ENCODE results near the gene PPM1E. TPM values are rescaled to one million over a fixed set of nuclear protein-coding genes. Genes with fewer than 3 reads are reported as not detected.
"Not testable (repeated sequence)": the region's sequence is repeated elsewhere in the genome, so short reads cannot be mapped to it uniquely, and the experiment has no call there.

Gene PPM1E
- under 1 TPM in 1 of 2 experiments, not detected in 1; 0.03 TPM for total RNA-seq

- ChIA-PET POLR2A (interaction anchor here (0.8 to 3.5 kb wide), 4 partner anchors 96 to 237 kb away, joined by 3 to 26 read pairs (median 3); no protein-coding TSS in a partner anchor), CTCF (interaction anchor here (1.8 kb wide), 1 partner anchor 250 kb away, joined by 4 read pairs; no protein-coding TSS in a partner anchor)
- Mint-ChIP-seq H3K9me3 (no peaks in the 10 kb centered on the region), H3K4me3 (peak within 1 kb of the TSS; percentile 75), H3K27me3 (peaks cover 63% of the 10 kb centered on the region), H3K4me1 (peaks cover 11% of the 10 kb centered on the region), H3K27ac (no peak within 1 kb of the TSS), H3K36me3 (ENCODE audit: low read depth) (peaks cover 4% of the 10 kb centered on the region)
- peak; percentile 60 for DNase-seq
Observed at GRCh38 chr17:58755577-58756245, at the start of gene PPM1E. TSS of gene PPM1E (plus strand) at chr17:58755854.

GRCh38 chr17:58706351-58707140 lies 49.1 kb upstream of the PPM1E start:
- Mint-ChIP-seq H3K4me3 (no peak overlapping the region), H3K36me3 (ENCODE audit: low read depth) (peaks cover 34% of the 10 kb centered on the region), H3K9me3 (no peaks in the 10 kb centered on the region), H3K27me3 (no peaks in the 10 kb centered on the region), H3K27ac (peak overlapping the region; percentile 63), H3K4me1 (peaks cover 48% of the 10 kb centered on the region)
- CTCF ChIA-PET = interaction anchor here (0.6 to 1.6 kb wide), 2 partner anchors 10 to 38 kb away, joined by 3 to 4 read pairs; no protein-coding TSS in a partner anchor
- no peak for DNase-seq
- POLR2A ChIA-PET = interaction anchor here (1.0 to 3.9 kb wide), 4 partner anchors 12 to 75 kb away, joined by 3 to 25 read pairs (median 10); partner anchors contain the start of genes RAD51C and TEX14

GRCh38 chr17:58710948-58711552 lies 44.6 kb upstream of the PPM1E start:
- Mint-ChIP-seq H3K4me3 (no peak overlapping the region), H3K9me3 (no peaks in the 10 kb centered on the region), H3K4me1 (peaks cover 16% of the 10 kb centered on the region), H3K27ac (no peak overlapping the region), H3K36me3 (ENCODE audit: low read depth) (peaks cover 29% of the 10 kb centered on the region), H3K27me3 (no peaks in the 10 kb centered on the region)
- ChIA-PET CTCF (interaction anchor here (0.6 to 2.2 kb wide), 12 partner anchors 8 to 394 kb away, joined by 3 to 26 read pairs (median 4); partner anchors contain the start of genes RAD51C and TEX14), POLR2A (interaction anchor here (0.6 to 1.8 kb wide), 6 partner anchors 9 to 293 kb away, joined by 3 to 6 read pairs (median 5); partner anchors contain the start of gene RAD51C)
- peak; percentile 23 for DNase-seq

- H3K4me3 Mint-ChIP-seq = no peak overlapping the region
- no peak overlapping the region for H3K27ac Mint-ChIP-seq
- peaks cover 21% of the 10 kb centered on the region for H3K36me3 Mint-ChIP-seq (ENCODE audit: low read depth)
- H3K4me1 Mint-ChIP-seq = no peaks in the 10 kb centered on the region
- no peaks in the 10 kb centered on the region for H3K9me3 Mint-ChIP-seq
- POLR2A ChIA-PET = no interaction called here
- DNase-seq = no peak
- no peaks in the 10 kb centered on the region for H3K27me3 Mint-ChIP-seq
- CTCF ChIA-PET = interaction anchor here (1.0 kb wide), 1 partner anchor 11 kb away, joined by 4 read pairs; no protein-coding TSS in a partner anchor
Observed at GRCh38 chr17:58722274-58722673, 33.4 kb upstream of the PPM1E start.

GRCh38 chr17:58722696-58723095 lies 33.0 kb upstream of the PPM1E start:
- Mint-ChIP-seq H3K4me3 (no peak overlapping the region), H3K4me1 (no peaks in the 10 kb centered on the region), H3K9me3 (no peaks in the 10 kb centered on the region), H3K36me3 (ENCODE audit: low read depth) (peaks cover 21% of the 10 kb centered on the region), H3K27ac (no peak overlapping the region), H3K27me3 (no peaks in the 10 kb centered on the region)
- POLR2A ChIA-PET = no interaction called here
- no peak for DNase-seq
- CTCF ChIA-PET = no interaction called here

- Mint-ChIP-seq H3K4me3 (no peak overlapping the region), H3K4me1 (no peaks in the 10 kb centered on the region), H3K9me3 (no peaks in the 10 kb centered on the region), H3K36me3 (ENCODE audit: low read depth) (peaks cover 17% of the 10 kb centered on the region), H3K27ac (no peak overlapping the region), H3K27me3 (no peaks in the 10 kb centered on the region)
- DNase-seq = no peak
- CTCF ChIA-PET = interaction anchor here (1.1 kb wide), 1 partner anchor 151 kb away, joined by 3 read pairs; no protein-coding TSS in a partner anchor
- POLR2A ChIA-PET = interaction anchor here (0.9 kb wide), 1 partner anchor 97 kb away, joined by 3 read pairs; no protein-coding TSS in a partner anchor
Observed at GRCh38 chr17:58728798-58729197, 26.9 kb upstream of the PPM1E start.

- ChIA-PET POLR2A (no interaction called here), CTCF (no interaction called here)
- peaks cover 9% of the 10 kb centered on the region for H3K36me3 Mint-ChIP-seq (ENCODE audit: low read depth)
- no peak overlapping the region for H3K27ac Mint-ChIP-seq
- DNase-seq = no peak
- H3K27me3 Mint-ChIP-seq = no peaks in the 10 kb centered on the region
- H3K4me1 Mint-ChIP-seq = no peaks in the 10 kb centered on the region
- no peak overlapping the region for H3K4me3 Mint-ChIP-seq
- H3K9me3 Mint-ChIP-seq = no peaks in the 10 kb centered on the region
Observed at GRCh38 chr17:58730937-58731336, 24.7 kb upstream of the PPM1E start.

- H3K36me3 Mint-ChIP-seq (ENCODE audit: low read depth) = peaks cover 5% of the 10 kb centered on the region
- H3K27ac Mint-ChIP-seq = no peak overlapping the region
- POLR2A ChIA-PET = no interaction called here
- H3K4me3 Mint-ChIP-seq = no peak overlapping the region
- H3K27me3 Mint-ChIP-seq = no peaks in the 10 kb centered on the region
- CTCF ChIA-PET = interaction anchor here (0.7 to 0.9 kb wide), 2 partner anchors 146 to 787 kb away, joined by 3 read pairs; no protein-coding TSS in a partner anchor
- H3K4me1 Mint-ChIP-seq = no peaks in the 10 kb centered on the region
- no peak for DNase-seq
- H3K9me3 Mint-ChIP-seq = no peaks in the 10 kb centered on the region
Observed at GRCh38 chr17:58734040-58734439, 21.6 kb upstream of the PPM1E start.

- ChIA-PET POLR2A (no interaction called here), CTCF (no interaction called here)
- Mint-ChIP-seq H3K36me3 (ENCODE audit: low read depth) (peaks cover 5% of the 10 kb centered on the region), H3K27ac (no peak overlapping the region), H3K27me3 (no peaks in the 10 kb centered on the region), H3K9me3 (no peaks in the 10 kb centered on the region), H3K4me3 (no peak overlapping the region), H3K4me1 (no peaks in the 10 kb centered on the region)
- DNase-seq = no peak
Observed at GRCh38 chr17:58734811-58735210, 20.8 kb upstream of the PPM1E start.

GRCh38 chr17:58741121-58741625 lies 14.5 kb upstream of the PPM1E start:
- CTCF ChIA-PET = no interaction called here
- Mint-ChIP-seq H3K4me3 (no peak overlapping the region), H3K27ac (no peak overlapping the region), H3K4me1 (no peaks in the 10 kb centered on the region), H3K27me3 (no peaks in the 10 kb centered on the region), H3K9me3 (no peaks in the 10 kb centered on the region), H3K36me3 (ENCODE audit: low read depth) (no peaks in the 10 kb centered on the region)
- DNase-seq = no peak
- POLR2A ChIA-PET = no interaction called here

GRCh38 chr17:58747674-58748073 lies 8.0 kb upstream of the PPM1E start:
- POLR2A ChIA-PET = no interaction called here
- Mint-ChIP-seq H3K4me3 (no peak overlapping the region), H3K9me3 (no peaks in the 10 kb centered on the region), H3K36me3 (ENCODE audit: low read depth) (no peaks in the 10 kb centered on the region), H3K27me3 (peaks cover 8% of the 10 kb centered on the region), H3K27ac (no peak overlapping the region), H3K4me1 (no peaks in the 10 kb centered on the region)
- no peak for DNase-seq
- CTCF ChIA-PET = no interaction called here

GRCh38 chr17:58749627-58750026 lies 6.0 kb upstream of the PPM1E start:
- CTCF ChIA-PET = interaction anchor here (0.6 to 1.0 kb wide), 2 partner anchors 16 to 39 kb away, joined by 3 read pairs; no protein-coding TSS in a partner anchor
- DNase-seq; H3K4me1 Mint-ChIP-seq; H3K36me3 Mint-ChIP-seq (ENCODE audit: low read depth); H3K9me3 Mint-ChIP-seq; H3K27ac Mint-ChIP-seq; H3K4me3 Mint-ChIP-seq: not testable (repeated sequence)
- peaks cover 21% of the 10 kb centered on the region for H3K27me3 Mint-ChIP-seq
- POLR2A ChIA-PET = interaction anchor here (1.9 kb wide), 1 partner anchor 118 kb away, joined by 7 read pairs; no protein-coding TSS in a partner anchor
